ENCODE data around the gene RAI14.

The RAI14 gene

GRCh38 chr5:34680896-34681295 lies 24.8 kb downstream of the RAI14 start:
- no peak for DNase-seq

DNA sequence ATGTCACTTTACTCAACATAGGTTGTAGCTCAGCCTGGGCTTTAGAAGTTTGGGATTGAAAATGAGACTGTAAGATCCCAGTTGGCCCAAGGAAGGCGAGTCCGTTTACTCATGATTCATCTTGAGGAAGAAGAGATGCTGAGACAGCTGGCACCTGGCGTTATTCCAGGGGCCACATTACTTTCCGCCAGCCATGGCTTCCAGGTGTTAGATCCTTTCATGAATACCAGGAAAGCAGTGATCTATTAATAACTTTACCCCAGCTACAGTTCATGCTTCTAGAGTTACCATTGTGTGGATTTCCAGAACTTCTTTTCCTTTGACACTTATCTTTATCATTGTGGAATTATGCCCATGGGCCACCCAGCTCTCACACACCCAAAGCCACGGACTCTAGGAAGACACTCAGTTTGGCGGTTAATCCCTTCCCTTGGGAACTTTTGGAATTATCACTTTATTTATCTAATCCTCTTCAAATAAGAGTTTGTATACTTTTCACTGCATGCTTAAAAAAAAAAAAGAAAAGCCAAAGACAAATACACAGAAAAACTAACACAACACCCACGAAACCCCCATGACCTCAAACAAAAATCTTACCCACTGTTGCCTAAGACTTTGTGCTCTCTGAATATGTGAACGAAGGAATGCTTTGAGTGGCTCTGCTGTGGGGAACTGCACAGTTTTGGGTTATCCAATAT lies 26.9 kb downstream of the RAI14 start:
- DNase-seq = no peak

DNA sequence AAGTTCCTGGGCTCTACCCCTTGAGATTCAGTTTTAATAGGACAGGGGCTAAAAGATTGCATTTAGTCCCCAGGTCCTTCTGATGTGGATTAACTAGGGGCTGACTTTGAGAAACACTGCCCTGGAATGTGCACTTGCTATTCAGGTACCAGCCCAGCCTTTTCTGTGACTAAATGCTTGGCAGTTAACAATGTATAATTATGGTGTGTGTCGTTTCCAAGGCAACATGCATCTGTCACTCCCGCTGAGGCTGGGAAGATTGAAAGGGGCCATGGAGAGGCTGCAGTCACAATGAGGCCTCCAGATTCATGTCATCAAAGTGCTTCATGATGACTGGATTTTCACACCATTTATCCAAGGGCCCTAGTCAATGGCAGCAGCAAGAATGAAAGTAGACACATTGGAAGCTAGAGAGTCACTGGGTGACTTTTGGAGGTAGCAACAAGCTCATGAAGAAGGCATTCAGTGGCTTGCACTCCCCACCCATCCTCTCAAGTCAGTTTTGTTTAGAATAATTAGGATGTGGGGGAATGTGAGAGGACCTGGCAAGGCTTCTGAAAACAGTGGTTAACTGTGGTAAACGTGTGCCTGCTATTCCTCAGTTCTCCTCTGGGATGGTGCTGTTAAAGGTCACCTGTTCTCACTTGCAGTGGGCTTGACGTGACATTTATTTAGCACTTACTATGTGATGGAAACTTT lies 28.3 kb downstream of the RAI14 start:
- no peak for DNase-seq

DNA sequence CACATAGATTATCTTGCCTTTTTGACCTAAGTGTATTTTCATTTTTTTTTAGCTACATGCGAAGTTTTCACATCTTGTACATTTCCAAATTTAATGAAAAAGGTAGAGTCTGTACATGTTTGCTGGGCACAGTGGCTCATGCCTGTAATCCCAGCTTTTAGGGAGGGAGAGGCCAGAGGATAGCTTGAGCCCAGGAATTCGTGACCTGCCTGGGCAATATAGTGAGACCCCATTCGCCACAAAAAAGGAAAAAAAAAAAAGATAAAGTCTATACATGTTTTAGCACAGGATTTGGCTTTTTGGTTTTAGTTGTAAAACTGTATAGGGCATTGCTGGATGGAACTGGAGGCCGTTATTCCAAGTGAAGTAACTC lies 28.8 kb downstream of the RAI14 start:
- DNase-seq = no peak

GRCh38 chr5:34685485-34686165 lies 29.5 kb downstream of the RAI14 start:
- DNase-seq = no peak

DNA sequence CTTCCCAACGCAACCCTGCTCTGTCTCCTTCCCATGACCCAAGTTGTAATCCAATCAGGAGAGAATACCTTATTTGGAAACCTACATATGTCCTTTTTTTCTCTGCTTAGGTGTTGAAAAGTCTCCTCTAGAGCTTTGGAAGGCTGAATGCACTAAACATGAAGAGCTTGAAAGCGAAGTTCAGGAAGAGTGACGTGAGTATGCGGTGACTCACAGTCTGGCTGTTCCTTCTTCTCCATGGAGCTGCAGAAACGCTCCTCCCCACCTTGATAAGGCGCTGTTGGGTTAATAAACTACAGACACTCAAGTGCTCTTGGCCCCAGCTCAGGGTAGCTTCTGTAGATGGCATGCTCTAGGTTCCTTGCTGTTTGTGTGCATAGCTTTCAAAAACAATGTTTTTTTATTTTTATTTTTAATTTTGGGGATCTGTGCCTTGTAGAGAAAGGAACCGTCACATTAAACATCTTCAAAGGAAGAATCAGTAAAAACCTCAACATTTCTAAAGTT lies 30.7 kb downstream of the RAI14 start:
- no peak for DNase-seq

DNA sequence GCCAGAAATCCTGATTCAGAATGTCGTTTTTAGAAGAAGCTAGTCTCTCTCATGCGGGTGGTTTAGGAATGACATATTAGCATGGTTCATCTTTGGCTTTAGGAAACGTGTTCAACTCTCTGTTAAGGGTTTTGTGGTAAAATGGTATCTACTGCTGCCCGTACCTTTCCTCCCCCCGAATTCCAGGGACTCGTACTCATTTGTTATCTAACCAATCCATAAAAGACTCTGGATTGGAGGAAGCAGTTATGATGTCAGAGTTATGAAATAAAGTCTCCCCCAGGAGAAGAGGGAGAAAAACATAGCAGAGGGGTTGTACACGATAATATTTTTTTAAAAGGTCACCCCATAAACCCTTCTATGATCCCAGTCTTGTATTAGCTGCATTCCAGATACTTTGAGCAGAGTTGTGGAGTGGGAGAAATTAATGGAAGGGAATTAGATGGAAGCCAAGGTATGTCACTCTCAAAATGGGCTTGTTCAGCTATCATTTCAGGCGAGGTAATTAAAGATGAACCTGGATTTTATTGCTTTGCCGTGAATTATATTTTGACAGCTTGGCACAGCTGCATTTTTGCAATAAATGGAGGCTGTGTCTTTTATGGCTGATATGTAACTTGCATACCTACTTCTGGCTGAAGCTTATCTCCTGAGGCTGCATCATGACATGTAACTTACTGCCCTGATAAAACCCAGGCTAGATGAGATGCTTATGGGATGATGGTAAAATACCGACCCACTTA lies 31.3 kb downstream of the RAI14 start:
- DNase-seq = no peak

GRCh38 chr5:34688015-34688810 lies 32.1 kb downstream of the RAI14 start:
- no peak for DNase-seq

DNA sequence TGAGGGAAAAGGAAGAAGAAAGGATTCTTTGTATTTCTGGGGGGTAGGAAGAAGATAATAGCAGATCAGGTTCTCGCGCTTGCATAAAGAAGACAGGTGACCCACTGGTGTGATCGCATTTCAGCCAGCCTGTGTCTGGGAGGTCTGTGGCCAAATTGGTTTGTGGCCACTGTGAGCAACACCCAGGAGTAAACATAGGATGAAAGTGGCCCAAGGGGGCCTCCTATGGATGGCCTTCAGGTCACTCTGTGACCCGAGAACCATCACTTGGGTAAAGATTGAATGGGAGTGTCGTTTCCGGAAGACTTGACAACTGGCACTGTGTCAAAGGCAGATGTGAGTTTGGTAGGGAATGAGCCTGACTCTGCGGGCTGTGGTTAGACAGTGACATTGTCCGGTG lies 34.2 kb downstream of the RAI14 start:
- DNase-seq = no peak

DNA sequence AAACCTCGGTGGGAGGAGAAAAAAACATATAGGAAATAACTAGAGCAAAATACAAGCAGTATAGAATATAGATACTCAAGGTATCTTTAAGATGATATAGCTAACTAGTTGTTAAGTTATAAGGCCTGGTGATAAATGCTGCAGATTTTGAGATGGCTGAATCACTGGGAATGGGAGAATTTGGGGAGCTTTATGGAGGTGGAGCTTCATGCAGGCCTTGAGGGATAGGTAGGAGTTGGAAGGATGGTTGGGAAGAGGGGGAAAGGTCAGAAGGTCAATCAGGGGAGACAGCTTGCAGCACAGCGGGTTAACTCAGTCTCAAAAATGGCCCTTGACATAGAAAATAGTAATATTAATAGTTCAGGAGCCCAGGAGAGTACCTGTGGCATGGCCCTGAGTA lies 34.8 kb downstream of the RAI14 start:
- no peak for DNase-seq

GRCh38 chr5:34691326-34691725 lies 35.2 kb downstream of the RAI14 start:
- no peak for DNase-seq

- no peak for DNase-seq
Measured at GRCh38 chr5:34692786-34693185, 36.7 kb downstream of the RAI14 start.

- no peak for DNase-seq
Measured at GRCh38 chr5:34694012-34694411, 37.9 kb downstream of the RAI14 start.

- DNase-seq = no peak
Measured at GRCh38 chr5:34694685-34695084, 38.6 kb downstream of the RAI14 start.

DNA sequence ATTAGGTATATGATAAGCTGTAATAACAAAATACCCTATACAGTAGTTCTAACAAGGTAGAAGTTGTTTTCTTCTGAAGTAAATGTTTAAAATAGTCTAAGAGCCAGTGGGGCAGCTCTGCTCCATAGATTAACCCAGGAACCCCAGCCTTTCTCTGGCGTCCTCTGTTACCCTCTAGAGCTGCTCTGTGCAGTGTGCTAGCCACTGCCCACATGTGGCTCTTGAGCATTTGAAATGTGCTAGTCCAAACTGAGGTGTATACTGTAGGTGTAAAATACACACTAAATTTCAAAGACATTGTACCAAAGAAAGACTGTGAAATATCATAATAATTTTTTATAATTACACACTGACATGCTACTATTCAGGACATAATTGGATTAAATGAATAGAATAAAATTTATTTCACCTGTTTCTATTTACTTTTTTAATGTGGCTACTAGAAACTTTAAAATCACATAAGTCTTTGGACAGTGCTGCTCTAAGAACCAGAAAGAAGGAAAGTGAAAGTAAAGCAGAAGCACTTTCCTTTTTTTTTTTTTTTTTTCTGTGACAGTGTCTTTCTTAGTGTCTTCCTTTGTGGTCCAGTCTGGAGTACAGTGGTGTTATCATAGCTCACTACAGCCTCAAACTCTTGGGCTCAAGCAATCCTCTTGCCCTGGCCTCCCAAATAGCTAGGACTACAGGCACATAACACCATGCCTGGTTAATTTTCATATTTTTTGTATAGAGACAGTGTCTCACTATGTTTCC lies 39.3 kb downstream of the RAI14 start:
- no peak for DNase-seq

DNA sequence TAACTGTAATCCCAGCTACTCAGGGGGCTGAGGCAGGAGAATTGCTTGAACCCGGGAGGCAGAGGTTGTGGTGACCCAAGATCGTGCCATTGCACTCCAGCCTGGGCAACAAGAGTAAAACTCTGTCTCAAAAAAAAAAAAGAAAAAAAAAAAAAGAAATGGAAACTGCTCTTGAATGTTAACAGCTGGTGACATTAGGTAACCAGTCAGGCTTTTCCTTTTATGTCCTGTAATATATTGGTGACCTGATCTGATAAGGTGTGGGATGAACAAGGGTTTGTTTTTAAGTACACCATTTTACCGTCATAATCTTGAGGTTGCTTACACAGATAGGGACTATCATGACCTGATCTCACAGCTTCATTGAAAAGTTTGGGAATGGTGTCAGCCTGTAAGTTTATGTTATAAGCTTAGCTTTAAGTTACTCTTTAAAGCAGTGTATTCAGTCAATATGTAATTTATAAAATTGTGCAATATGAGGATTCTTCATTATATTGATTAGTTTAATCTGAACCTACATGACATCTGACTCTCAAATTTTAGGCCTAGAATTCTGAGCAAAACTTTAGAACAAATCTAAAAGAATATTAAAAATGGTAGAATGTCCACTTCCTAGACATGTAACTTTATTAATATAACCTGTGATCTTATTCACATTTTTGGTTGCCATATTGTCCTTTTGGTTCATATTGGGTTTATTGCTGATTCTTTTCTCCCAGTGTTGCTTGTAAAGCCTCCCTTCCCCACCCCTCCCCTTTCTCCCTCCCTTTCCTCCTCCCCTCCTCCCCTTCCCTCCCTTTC lies 41.4 kb downstream of the RAI14 start:
- DNase-seq = no peak

- no peak for DNase-seq
Measured at GRCh38 chr5:34698109-34698419, 41.9 kb downstream of the RAI14 start.

GRCh38 chr5:34698754-34699153 lies 42.6 kb downstream of the RAI14 start:
- no peak for DNase-seq

DNA sequence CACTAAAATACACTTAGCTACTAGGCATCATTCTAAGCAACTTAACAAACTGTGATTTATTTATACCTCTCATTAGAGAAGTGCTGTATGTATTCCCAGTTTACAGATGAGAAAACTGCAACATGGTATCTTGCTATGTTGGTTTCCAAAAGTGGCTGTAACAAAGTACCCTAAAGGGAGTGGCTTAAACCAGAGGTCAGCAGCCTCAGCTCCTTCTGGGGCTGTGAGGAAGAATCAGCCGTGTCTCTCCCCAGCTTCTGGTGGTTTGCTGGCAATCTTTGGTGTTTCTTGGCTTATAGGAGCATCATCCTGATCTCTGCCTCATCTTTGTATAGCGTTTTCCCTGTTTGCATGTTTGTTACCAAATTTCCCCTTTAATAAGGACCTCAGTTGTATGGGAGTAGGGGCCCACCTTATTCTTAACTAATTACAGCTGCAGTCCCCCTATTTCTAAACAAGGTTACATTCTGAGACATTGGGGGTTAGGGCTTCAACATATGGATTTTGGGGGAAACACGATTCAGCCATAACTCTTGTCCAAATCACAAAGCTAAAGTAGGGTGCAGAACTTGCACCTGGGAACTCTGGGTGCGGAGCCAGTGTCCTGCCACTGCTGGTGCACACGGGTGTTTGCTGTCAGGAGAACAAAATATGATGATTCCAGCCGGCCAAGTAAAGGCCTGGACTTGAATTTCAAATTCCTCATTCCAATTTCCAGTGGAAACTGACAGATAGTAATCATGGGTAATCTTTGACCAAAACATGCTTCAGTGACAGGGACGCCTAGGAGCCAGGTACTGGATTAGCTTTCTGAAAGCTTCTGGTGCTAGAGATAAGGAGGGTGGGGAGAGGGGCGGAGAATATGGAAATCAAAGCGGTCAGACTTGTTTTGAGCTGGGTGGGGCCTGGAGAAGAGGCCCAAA lies 43.3 kb downstream of the RAI14 start:
- DNase-seq = no peak

GRCh38 chr5:34700078-34700452 lies 43.9 kb downstream of the RAI14 start:
- DNase-seq = no peak
